HCT116 (cell line): ENCODE results near the gene PEX6.

Source experiments
- ATF3 ChIP-seq: IDR thresholded peaks from 2 replicates; pipeline ENCODE4 v1.6.1; 2012
- CTCF ChIP-seq, 3 experiments: fragments of 200-600 bp in 1 of 3; sonication (generic) in 1 of 3; IDR thresholded peaks in 2 of 3; conservative IDR thresholded peaks in 1 of 3; 2 replicates each; pipeline ENCODE4 v1.5.1; 2012 to 2017; ENCODE audit warnings: low read depth in 2 of 3, low read length in 2 of 3, antibody characterized with exemption in 1 of 3, borderline replicate concordance in 1 of 3, control low read depth in 1 of 3, mild to moderate bottlenecking in 1 of 3, mixed read lengths in 1 of 3, mixed run types in 1 of 3, moderate library complexity in 1 of 3; ENCODE audit not compliant: insufficient read depth in 1 of 3
- EZH2 ChIP-seq: fragments of 200-600 bp; sonication (generic); IDR thresholded peaks from 2 replicates; pipeline ENCODE4 v1.6.1; 2017; ENCODE audit warnings: antibody characterized with exemption, mixed run types
- EZH2phosphoT487 ChIP-seq: fragments of 200-600 bp; IDR thresholded peaks from 2 replicates; pipeline ENCODE4 v1.6.1; 2018; ENCODE audit warnings: antibody characterized with exemption, borderline replicate concordance
- MAX ChIP-seq: IDR thresholded peaks from 2 replicates; pipeline ENCODE4 v1.6.1; 2012
- POLR2A ChIP-seq: IDR thresholded peaks from 2 replicates; pipeline ENCODE4 v1.7.0; 2011; ENCODE audit warnings: borderline replicate concordance; ENCODE audit not compliant: insufficient read depth, insufficient read length; ENCODE audit errors: extremely low read depth
- POLR2AphosphoS5 ChIP-seq: IDR thresholded peaks from 2 replicates; pipeline ENCODE4 v1.6.1; 2011; ENCODE audit warnings: mild to moderate bottlenecking, low read depth, low read length, moderate library complexity
- REST ChIP-seq: IDR thresholded peaks from 2 replicates; pipeline ENCODE4 v1.6.1; 2012; ENCODE audit warnings: low read depth
- SIN3A ChIP-seq: IDR thresholded peaks from 2 replicates; pipeline ENCODE4 v1.6.1; 2012; ENCODE audit warnings: low read depth
- SP1 ChIP-seq: IDR thresholded peaks from 2 replicates; pipeline ENCODE4 v1.6.1; 2012; ENCODE audit warnings: low read depth
- SRF ChIP-seq: IDR thresholded peaks from 2 replicates; pipeline ENCODE4 v1.6.1; 2012; ENCODE audit warnings: low read depth
- TCF7L2 ChIP-seq: IDR thresholded peaks from 2 replicates; pipeline ENCODE4 v1.7.0; 2011; ENCODE audit warnings: borderline replicate concordance, inconsistent platforms; ENCODE audit not compliant: insufficient read depth, insufficient read length; ENCODE audit errors: extremely low read depth
- ZBTB33 ChIP-seq: IDR thresholded peaks from 2 replicates; pipeline ENCODE4 v1.6.1; 2011; ENCODE audit warnings: mild to moderate bottlenecking, low read length, moderate library complexity; ENCODE audit not compliant: insufficient replicate concordance; ENCODE audit errors: extremely low read depth

GRCh38 chr6:42966571-42966970 lies 12.4 kb downstream of the PEX6 start:
- TF ChIP-seq SIN3A (no peak), SP1 (no peak), CTCF (IDR thresholded peaks at IDR 0.05 in 2 of 3, conservative IDR thresholded peaks at IDR 0.05 in 1 of 3; ENCODE audit: borderline replicate concordance in 1 of 3, insufficient read depth in 1 of 3, low read depth in 2 of 3, low read length in 2 of 3) (no peak), EZH2 (no peak), REST (no peak), MAX (no peak), ZBTB33 (no peak), POLR2AphosphoS5 (no peak), POLR2A (no peak), EZH2phosphoT487 (no peak), TCF7L2 (no peak), ATF3 (no peak), SRF (no peak)
